ENCODE measurements around the gene HDAC11. TPM values are rescaled to one million over a fixed set of nuclear protein-coding genes. Genes with fewer than 3 reads are reported as not detected.
A peak's percentile ranks its signal among the peaks of the same experiment; 100 is the strongest.

Gene HDAC11
- total RNA-seq, 3 donors from 2014 or later, result 14.2 to 21.7 (median 14.4) TPM

- Histone ChIP-seq H3K36me3 (no peaks in the 10 kb centered on the region), H3K27me3 (no peaks in the 10 kb centered on the region), H3K4me1 (peaks cover 0 to 6% of the 10 kb centered on the region in 2 donors), H3K9me3 (no peaks in the 10 kb centered on the region), H3K27ac (no peak overlapping the region), H3K4me3 (no peak overlapping the region)
- no peak for DNase-seq (ENCODE audit: low spot score in 2 of 2)
- intact Hi-C loops (cut with DNase I; ENCODE audit: low total_unique reads), result no loop called here
- TF ChIP-seq CTCF (IDR thresholded peaks at IDR 0.05), result no peak
- no peak for TF ChIP-seq POLR2AphosphoS5 (IDR thresholded peaks at IDR 0.05)
- no peak for TF ChIP-seq POLR2A (IDR thresholded peaks at IDR 0.05)
These were observed 11.9 kb downstream of the HDAC11 start for GRCh38 chr3:13492048-13492447.

GRCh38 chr3:13492976-13493866 lies 13.1 kb downstream of the HDAC11 start:
- Histone ChIP-seq H3K9me3 (no peaks in the 10 kb centered on the region), H3K4me3 (no peak overlapping the region), H3K27me3 (no peaks in the 10 kb centered on the region), H3K27ac (no peak overlapping the region), H3K4me1 (peaks cover 0 to 6% of the 10 kb centered on the region in 2 donors), H3K36me3 (no peaks in the 10 kb centered on the region)
- intact Hi-C loops (cut with DNase I; ENCODE audit: low total_unique reads), result no loop called here
- DNase-seq (ENCODE audit: low spot score in 2 of 2), result no peak
- TF ChIP-seq POLR2AphosphoS5 (IDR thresholded peaks at IDR 0.05) (no peak), CTCF (IDR thresholded peaks at IDR 0.05) (no peak), POLR2A (IDR thresholded peaks at IDR 0.05) (no peak)

- Histone ChIP-seq H3K27me3 (no peaks in the 10 kb centered on the region), H3K4me3 (no peak overlapping the region), H3K9me3 (no peaks in the 10 kb centered on the region), H3K4me1 (peaks cover 0 to 6% of the 10 kb centered on the region in 2 donors), H3K36me3 (no peaks in the 10 kb centered on the region), H3K27ac (no peak overlapping the region)
- TF ChIP-seq CTCF (IDR thresholded peaks at IDR 0.05), result no peak
- no peak for TF ChIP-seq POLR2AphosphoS5 (IDR thresholded peaks at IDR 0.05)
- no peak for TF ChIP-seq POLR2A (IDR thresholded peaks at IDR 0.05)
- intact Hi-C loops (cut with DNase I; ENCODE audit: low total_unique reads), result no loop called here
- no peak for DNase-seq (ENCODE audit: low spot score in 2 of 2)
These were observed 13.8 kb downstream of the HDAC11 start for GRCh38 chr3:13493867-13494441.

- H3K27ac ChIP-seq, result no peak overlapping the region
- TF ChIP-seq CTCF (IDR thresholded peaks at IDR 0.05), result peak in 1 of 3 donors; percentile 24
- no peak for TF ChIP-seq POLR2AphosphoS5 (IDR thresholded peaks at IDR 0.05)
- TF ChIP-seq POLR2A (IDR thresholded peaks at IDR 0.05), result no peak
- H3K27me3 ChIP-seq, result no peaks in the 10 kb centered on the region
- H3K9me3 ChIP-seq, result no peaks in the 10 kb centered on the region
- intact Hi-C loops (cut with DNase I; ENCODE audit: low total_unique reads), result no loop called here
- peaks cover 0 to 6% of the 10 kb centered on the region in 2 donors for H3K4me1 ChIP-seq
- H3K36me3 ChIP-seq, result no peaks in the 10 kb centered on the region
- no peak overlapping the region for H3K4me3 ChIP-seq
- DNase-seq (ENCODE audit: low spot score in 2 of 2), result no peak
These were observed 14.6 kb downstream of the HDAC11 start for GRCh38 chr3:13494463-13495350.
